GM19025 (cell line): ENCODE results near the gene CLTA.
A peak's percentile ranks its signal among the peaks of the same experiment; 100 is the strongest.
"Not testable (repeated sequence)": the region's sequence is repeated elsewhere in the genome, so short reads cannot be mapped to it uniquely, and the experiment has no call there.

Experiments used
- ATAC-seq: cut with Tn5 transposase; IDR thresholded peaks from one replicate; pipeline ENCODE4 v1.9.1; 2021; ENCODE audit warnings: mild to moderate bottlenecking, low read depth, moderate library complexity; ENCODE audit not compliant: unreplicated experiment

The CLTA gene

GRCh38 chr9:36222449-36222848 lies 31.7 kb downstream of the CLTA start:
- no peak for ATAC-seq

GRCh38 chr9:36237230-36237629 lies 46.5 kb downstream of the CLTA start:
- no peak for ATAC-seq

- ATAC-seq: not testable (repeated sequence)
Measured at GRCh38 chr9:36239205-36239604, 48.5 kb downstream of the CLTA start.

- ATAC-seq: not testable (repeated sequence)
Measured at GRCh38 chr9:36239675-36240074, 49.0 kb downstream of the CLTA start.

GRCh38 chr9:36245906-36246305 lies 55.2 kb downstream of the CLTA start:
- ATAC-seq: no peak

GRCh38 chr9:36247356-36247755 lies 56.6 kb downstream of the CLTA start:
- ATAC-seq: no peak

GRCh38 chr9:36248061-36248460 lies 57.3 kb downstream of the CLTA start:
- not testable (repeated sequence) for ATAC-seq

- ATAC-seq: no peak
Measured at GRCh38 chr9:36249189-36249588, 58.5 kb downstream of the CLTA start.

- ATAC-seq: no peak
Measured at GRCh38 chr9:36250079-36250478, 59.4 kb downstream of the CLTA start.

- no peak for ATAC-seq
Measured at GRCh38 chr9:36251428-36251827, 60.7 kb downstream of the CLTA start.

GRCh38 chr9:36258208-36258995 lies 67.7 kb downstream of the CLTA start, which contains the start of gene GNE:
GNE (minus strand) TSS chr9:36258448; CDS start chr9:36249355, 9,093 bp downstream.
- ATAC-seq: peak; percentile 80

- ATAC-seq: no peak
Measured at GRCh38 chr9:36258996-36259533, 68.3 kb downstream of the CLTA start.
